NCI-H748 (cell line): ENCODE data around the gene ASCL4.

ENCODE experiments used
- DNase-seq: peaks from one replicate; lab custom pipeline; 2025; ENCODE audit not compliant: unreplicated experiment; lab: John Stamatoyannopoulos, UW

Gene ASCL4

GRCh38 chr12:107778383-107779025 lies 4.0 kb downstream of the ASCL4 start:
- DNase-seq, result no peak

GRCh38 chr12:107779077-107779831 lies 4.8 kb downstream of the ASCL4 start:
- no peak for DNase-seq

GRCh38 chr12:107780298-107780697 lies 5.8 kb downstream of the ASCL4 start:
- no peak for DNase-seq

- DNase-seq, result no peak
Measured at GRCh38 chr12:107782067-107782466, 7.6 kb downstream of the ASCL4 start.

GRCh38 chr12:107783406-107784376 lies 9.2 kb downstream of the ASCL4 start:
- DNase-seq, result no peak

- DNase-seq, result no peak
Measured at GRCh38 chr12:107788281-107788680, 13.8 kb downstream of the ASCL4 start.

- DNase-seq, result no peak
Measured at GRCh38 chr12:107788690-107789458, 14.4 kb downstream of the ASCL4 start.

GRCh38 chr12:107791465-107792089 lies 17.1 kb downstream of the ASCL4 start:
- DNase-seq, result no peak

- no peak for DNase-seq
Measured at GRCh38 chr12:107794451-107794850, 19.9 kb downstream of the ASCL4 start.

- no peak for DNase-seq
Measured at GRCh38 chr12:107798580-107798979, 24.1 kb downstream of the ASCL4 start.

- DNase-seq, result no peak
Measured at GRCh38 chr12:107801150-107801549, 26.6 kb downstream of the ASCL4 start.

- DNase-seq, result no peak
Measured at GRCh38 chr12:107803092-107803491, 28.6 kb downstream of the ASCL4 start.

- DNase-seq, result no peak
Measured at GRCh38 chr12:107805488-107806180, 31.1 kb downstream of the ASCL4 start.

GRCh38 chr12:107807471-107808150 lies 33.1 kb downstream of the ASCL4 start:
- no peak for DNase-seq

- no peak for DNase-seq
Measured at GRCh38 chr12:107817250-107817649, 42.7 kb downstream of the ASCL4 start.

- DNase-seq, result no peak
Measured at GRCh38 chr12:107818984-107819383, 44.5 kb downstream of the ASCL4 start.

GRCh38 chr12:107822356-107822755 lies 47.9 kb downstream of the ASCL4 start:
- DNase-seq, result peak; percentile 5
